ENCODE results near the gene SERPINB11. TPM values are rescaled to one million over a fixed set of nuclear protein-coding genes. Genes with fewer than 3 reads are reported as not detected.
"Not testable (repeated sequence)": the region's sequence is repeated elsewhere in the genome, so short reads cannot be mapped to it uniquely, and the experiment has no call there.

Gene SERPINB11, protein sequence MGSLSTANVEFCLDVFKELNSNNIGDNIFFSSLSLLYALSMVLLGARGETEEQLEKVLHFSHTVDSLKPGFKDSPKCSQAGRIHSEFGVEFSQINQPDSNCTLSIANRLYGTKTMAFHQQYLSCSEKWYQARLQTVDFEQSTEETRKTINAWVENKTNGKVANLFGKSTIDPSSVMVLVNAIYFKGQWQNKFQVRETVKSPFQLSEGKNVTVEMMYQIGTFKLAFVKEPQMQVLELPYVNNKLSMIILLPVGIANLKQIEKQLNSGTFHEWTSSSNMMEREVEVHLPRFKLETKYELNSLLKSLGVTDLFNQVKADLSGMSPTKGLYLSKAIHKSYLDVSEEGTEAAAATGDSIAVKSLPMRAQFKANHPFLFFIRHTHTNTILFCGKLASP
- total RNA-seq (2014; rRNA removed; shearing (Covaris generic)), result not detected in 2 replicates
- not detected in 2 replicates for polyA plus RNA-seq (2016; fragmentation: Nextera tagmentation; extraction: Ambion mirVana)

DNA sequence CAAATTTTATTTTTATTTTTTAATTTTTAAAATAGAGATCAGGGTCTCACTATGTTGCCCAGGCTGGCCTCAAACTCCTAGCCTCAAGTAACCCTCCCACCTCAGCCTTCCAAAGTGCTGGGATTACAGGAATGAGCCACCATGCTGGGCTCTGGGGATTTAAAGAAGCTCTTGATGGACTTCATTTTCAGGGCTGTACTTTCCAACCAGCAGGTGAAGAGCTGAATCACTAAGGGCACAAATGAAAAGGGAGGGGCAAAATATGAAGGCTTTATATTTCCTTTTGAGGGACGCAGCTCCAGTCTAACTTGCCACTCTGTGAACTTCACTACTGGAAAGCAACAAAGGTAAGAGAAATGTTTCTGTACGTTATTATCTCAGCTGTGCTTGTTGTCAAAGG lies at the start of gene SERPINB11:
Gene SERPINB11, plus strand, starts transcription at position 301 of the 400 bp plus-strand sequence. CDS start 7,234 bp downstream, outside the sequence.
- H3F3A ChIP-seq (ENCODE audit: insufficient read depth), result peaks cover 7% of the 10 kb centered on the region
- H3K9ac ChIP-seq, result no peak within 1 kb of the TSS
- no peak within 1 kb of the TSS for H2AFZ ChIP-seq
- H4K20me1 ChIP-seq (ENCODE audit: insufficient read depth), result no peaks in the 10 kb centered on the region
- WGBS, 2 experiments (ENCODE audit: low coverage in 1 of 2, low lambda C conversion rate in 2 of 2, missing lambda C conversion rate in 2 of 2), result 70 to 73% methylated on average over 2 of the region's 2 CpGs
- no peaks in the 10 kb centered on the region for H3K79me2 ChIP-seq (ENCODE audit: insufficient read depth)
- no peak for TF ChIP-seq EZH2 (IDR thresholded peaks at IDR 0.05; ENCODE audit: insufficient read depth, poor library complexity, severe bottlenecking)
- TF ChIP-seq EZH2phosphoT487 (IDR thresholded peaks at IDR 0.05; ENCODE audit: insufficient read depth, low read depth), result no peak
- H3K9me2 ChIP-seq (ENCODE audit: insufficient read depth), result no peaks in the 10 kb centered on the region
- no peaks in the 10 kb centered on the region for H3K36me3 ChIP-seq (ENCODE audit: low read depth)
- H3K27ac ChIP-seq, result no peak within 1 kb of the TSS
- H3K4me3 ChIP-seq, result no peak within 1 kb of the TSS
- no peaks in the 10 kb centered on the region for H3K9me3 ChIP-seq (ENCODE audit: low read depth)
- in situ Hi-C loops (cut with MboI), result no loop called here
- peaks cover 15% of the 10 kb centered on the region for H3K4me1 ChIP-seq (ENCODE audit: insufficient read depth)
- no peaks in the 10 kb centered on the region for H3K27me3 ChIP-seq (replicated peaks; ENCODE audit: insufficient read depth)
- H3K4me2 ChIP-seq (ENCODE audit: unreplicated experiment), result no peak within 1 kb of the TSS
- DNase-seq, result no peak

- H3K4me3 ChIP-seq; H3F3A ChIP-seq (ENCODE audit: insufficient read depth); H3K27me3 ChIP-seq (replicated peaks; ENCODE audit: insufficient read depth); H3K4me1 ChIP-seq (ENCODE audit: insufficient read depth); in situ Hi-C loops (cut with MboI); H3K9ac ChIP-seq; H4K20me1 ChIP-seq (ENCODE audit: insufficient read depth); H3K36me3 ChIP-seq (ENCODE audit: low read depth); H3K79me2 ChIP-seq (ENCODE audit: insufficient read depth); H3K4me2 ChIP-seq (ENCODE audit: unreplicated experiment); H2AFZ ChIP-seq; H3K9me2 ChIP-seq (ENCODE audit: insufficient read depth); H3K9me3 ChIP-seq (ENCODE audit: low read depth): not testable (repeated sequence)
- 31 to 32% methylated on average over 4 of the region's 4 CpGs for WGBS, 2 experiments (ENCODE audit: low coverage in 1 of 2, low lambda C conversion rate in 2 of 2, missing lambda C conversion rate in 2 of 2)
- peak; percentile 58 for DNase-seq
- 0 out of 2 replicates have a peak overlapping the region, but pooled peaks have one; percentile 22 for H3K27ac ChIP-seq
Observed at GRCh38 chr18:63658920-63659319, 43.8 kb upstream of the SERPINB11 start.

GRCh38 chr18:63661750-63662149 lies 41.0 kb upstream of the SERPINB11 start, which contains the start of gene SERPINB3:
SERPINB3 (minus strand) TSS chr18:63661893; CDS start chr18:63661216, 677 bp downstream.
- H3K79me2 ChIP-seq (ENCODE audit: insufficient read depth); H3K27ac ChIP-seq; H3K4me3 ChIP-seq; H3K36me3 ChIP-seq (ENCODE audit: low read depth); H3K4me1 ChIP-seq (ENCODE audit: insufficient read depth); H3K4me2 ChIP-seq (ENCODE audit: unreplicated experiment); in situ Hi-C loops (cut with MboI); H3K9me2 ChIP-seq (ENCODE audit: insufficient read depth); DNase-seq; H3K9ac ChIP-seq; H3K9me3 ChIP-seq (ENCODE audit: low read depth); H3K27me3 ChIP-seq (replicated peaks; ENCODE audit: insufficient read depth); H4K20me1 ChIP-seq (ENCODE audit: insufficient read depth); H3F3A ChIP-seq (ENCODE audit: insufficient read depth); H2AFZ ChIP-seq: not testable (repeated sequence)
- WGBS, 2 experiments (ENCODE audit: low coverage in 1 of 2, low lambda C conversion rate in 2 of 2, missing lambda C conversion rate in 2 of 2), result 74 to 80% methylated on average over 2 to 3 of the region's 3 CpGs

- H4K20me1 ChIP-seq (ENCODE audit: insufficient read depth), result no peaks in the 10 kb centered on the region
Observed at GRCh38 chr18:63664571-63664970, 38.2 kb upstream of the SERPINB11 start.

More at GRCh38 chr18:63664571-63664970, 38.2 kb upstream of the SERPINB11 start:
- Histone ChIP-seq H3K4me2 (ENCODE audit: unreplicated experiment) (no peak overlapping the region), H3K27me3 (replicated peaks; ENCODE audit: insufficient read depth) (no peaks in the 10 kb centered on the region), H2AFZ (no peak overlapping the region), H3K9me2 (ENCODE audit: insufficient read depth) (no peaks in the 10 kb centered on the region), H3K4me1 (ENCODE audit: insufficient read depth) (no peaks in the 10 kb centered on the region), H3K9ac (no peak overlapping the region), H3K36me3 (ENCODE audit: low read depth) (no peaks in the 10 kb centered on the region), H3K9me3 (ENCODE audit: low read depth) (no peaks in the 10 kb centered on the region), H3K4me3 (no peak overlapping the region), H3F3A (ENCODE audit: insufficient read depth) (no peaks in the 10 kb centered on the region), H3K79me2 (ENCODE audit: insufficient read depth) (no peaks in the 10 kb centered on the region), H3K27ac (no peak overlapping the region)
- TF ChIP-seq EZH2phosphoT487 (IDR thresholded peaks at IDR 0.05; ENCODE audit: insufficient read depth, low read depth) (no peak), EZH2 (IDR thresholded peaks at IDR 0.05; ENCODE audit: insufficient read depth, poor library complexity, severe bottlenecking) (no peak)
- in situ Hi-C loops (cut with MboI), result no loop called here
- no peak for DNase-seq
- WGBS, 2 experiments (ENCODE audit: low coverage in 1 of 2, low lambda C conversion rate in 2 of 2, missing lambda C conversion rate in 2 of 2), result 39 to 45% methylated on average over 1 of the region's 1 CpG

Data from GM23248 (cell line).